Measurements from ENCODE around the gene CNP.

DNA sequence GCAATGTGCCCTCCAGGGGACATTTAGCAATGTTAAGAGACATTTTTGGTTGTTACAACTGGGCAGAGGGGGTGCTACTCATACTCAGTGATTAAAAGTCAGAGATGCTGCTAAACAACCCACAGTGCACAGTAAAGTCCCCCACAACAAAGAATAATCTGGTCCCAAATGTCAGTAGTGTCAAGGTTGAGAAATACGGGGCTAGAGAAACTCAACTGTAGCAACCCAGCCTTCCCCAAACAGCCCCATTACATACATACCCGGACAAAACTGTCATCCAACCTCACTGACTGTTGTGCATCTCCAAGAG, 30.2 kb downstream of the CNP start:
- TF ChIP-seq, protein P1, sequence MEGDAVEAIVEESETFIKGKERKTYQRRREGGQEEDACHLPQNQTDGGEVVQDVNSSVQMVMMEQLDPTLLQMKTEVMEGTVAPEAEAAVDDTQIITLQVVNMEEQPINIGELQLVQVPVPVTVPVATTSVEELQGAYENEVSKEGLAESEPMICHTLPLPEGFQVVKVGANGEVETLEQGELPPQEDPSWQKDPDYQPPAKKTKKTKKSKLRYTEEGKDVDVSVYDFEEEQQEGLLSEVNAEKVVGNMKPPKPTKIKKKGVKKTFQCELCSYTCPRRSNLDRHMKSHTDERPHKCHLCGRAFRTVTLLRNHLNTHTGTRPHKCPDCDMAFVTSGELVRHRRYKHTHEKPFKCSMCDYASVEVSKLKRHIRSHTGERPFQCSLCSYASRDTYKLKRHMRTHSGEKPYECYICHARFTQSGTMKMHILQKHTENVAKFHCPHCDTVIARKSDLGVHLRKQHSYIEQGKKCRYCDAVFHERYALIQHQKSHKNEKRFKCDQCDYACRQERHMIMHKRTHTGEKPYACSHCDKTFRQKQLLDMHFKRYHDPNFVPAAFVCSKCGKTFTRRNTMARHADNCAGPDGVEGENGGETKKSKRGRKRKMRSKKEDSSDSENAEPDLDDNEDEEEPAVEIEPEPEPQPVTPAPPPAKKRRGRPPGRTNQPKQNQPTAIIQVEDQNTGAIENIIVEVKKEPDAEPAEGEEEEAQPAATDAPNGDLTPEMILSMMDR (IDR thresholded peaks at IDR 0.05) = no peak
- no peak for TF ChIP-seq POLR2A (IDR thresholded peaks at IDR 0.05)
- TF ChIP-seq POLR2AphosphoS5 (IDR thresholded peaks at IDR 0.05) = no peak
- TF ChIP-seq EP300 (IDR thresholded peaks at IDR 0.05; ENCODE audit: low read depth) = no peak
